Stimulated activated memory B cell treated with anti-CD40 and anti-IgM and Interleukin-4, amounts not matched to agents 10 μg/mL and 1 μg/mL and 100 μg/mL, for 72 hours (primary cell): ENCODE data around the gene FBLN2.

Experiments used
- ATAC-seq: fragments of 150-1000 bp; cut with Tn5 transposase; 2 replicates; pipeline ENCODE4 v1.10.0; 2021
- H3K27ac Mint-ChIP-seq: one replicate; pipeline ENCODE4 v1.8.0; 2022; ENCODE audit warnings: mild to moderate bottlenecking, mixed read lengths
- H3K27me3 Mint-ChIP-seq: one replicate; pipeline ENCODE4 v1.8.0; 2022; ENCODE audit warnings: mixed read lengths
- H3K36me3 Mint-ChIP-seq: one replicate; pipeline ENCODE4 v1.8.0; 2022; ENCODE audit warnings: mixed read lengths
- H3K4me1 Mint-ChIP-seq: one replicate; pipeline ENCODE4 v1.8.0; 2022; ENCODE audit warnings: mixed read lengths
- H3K4me3 Mint-ChIP-seq: one replicate; pipeline ENCODE4 v1.8.0; 2022; ENCODE audit warnings: mild to moderate bottlenecking, moderate library complexity, mixed read lengths
- H3K9me3 Mint-ChIP-seq: one replicate; pipeline ENCODE4 v1.8.0; 2022; ENCODE audit warnings: mixed read lengths

FBLN2 gene

DNA sequence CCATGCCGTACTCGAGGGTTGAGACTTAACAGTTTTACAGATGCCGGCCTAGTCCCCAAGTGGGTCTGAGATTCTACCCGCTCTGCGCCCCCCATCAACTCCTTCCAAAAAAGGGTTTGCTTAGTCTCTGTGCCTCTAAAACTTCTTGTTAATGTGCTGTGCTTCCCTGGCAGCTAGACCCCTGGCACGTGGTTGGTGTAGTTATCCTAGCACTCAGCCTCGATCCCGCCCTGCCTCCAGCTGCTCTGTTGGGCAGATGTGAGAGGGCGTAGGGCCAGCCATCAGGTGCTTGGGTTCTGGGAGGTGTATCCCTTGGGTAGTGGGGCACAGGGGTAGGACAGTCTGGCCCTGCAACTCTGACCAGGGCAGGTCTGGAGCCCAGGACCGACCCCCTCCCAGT, 79.5 kb downstream of the FBLN2 start:
- no peaks in the 10 kb centered on the region for H3K36me3 Mint-ChIP-seq
- H3K27ac Mint-ChIP-seq: no peak overlapping the region
- H3K9me3 Mint-ChIP-seq: peaks cover 2% of the 10 kb centered on the region
- no peaks in the 10 kb centered on the region for H3K4me1 Mint-ChIP-seq
- no peak overlapping the region for H3K4me3 Mint-ChIP-seq
- ATAC-seq: no peak
- H3K27me3 Mint-ChIP-seq: peaks cover 13% of the 10 kb centered on the region

GRCh38 chr3:13628841-13629551, 80.1 kb downstream of the FBLN2 start:
- Mint-ChIP-seq H3K4me1 (no peaks in the 10 kb centered on the region), H3K27me3 (peaks cover 10% of the 10 kb centered on the region), H3K36me3 (no peaks in the 10 kb centered on the region), H3K4me3 (no peak overlapping the region), H3K9me3 (peaks cover 2% of the 10 kb centered on the region), H3K27ac (no peak overlapping the region)
- no peak for ATAC-seq

GRCh38 chr3:13629644-13630043, 80.7 kb downstream of the FBLN2 start:
- H3K27me3 Mint-ChIP-seq: peaks cover 10% of the 10 kb centered on the region
- no peak overlapping the region for H3K4me3 Mint-ChIP-seq
- peaks cover 2% of the 10 kb centered on the region for H3K9me3 Mint-ChIP-seq
- no peaks in the 10 kb centered on the region for H3K4me1 Mint-ChIP-seq
- H3K36me3 Mint-ChIP-seq: no peaks in the 10 kb centered on the region
- no peak overlapping the region for H3K27ac Mint-ChIP-seq
- no peak for ATAC-seq

- Mint-ChIP-seq H3K9me3 (no peaks in the 10 kb centered on the region), H3K4me3 (no peak overlapping the region), H3K27ac (no peak overlapping the region), H3K4me1 (no peaks in the 10 kb centered on the region), H3K27me3 (peaks cover 10% of the 10 kb centered on the region), H3K36me3 (no peaks in the 10 kb centered on the region)
- ATAC-seq: no peak
Measured at GRCh38 chr3:13631256-13631655, 82.3 kb downstream of the FBLN2 start.

- ATAC-seq: no peak
- H3K9me3 Mint-ChIP-seq: no peaks in the 10 kb centered on the region
Measured at GRCh38 chr3:13633176-13633575, 84.3 kb downstream of the FBLN2 start.

GRCh38 chr3:13634151-13634550, 85.2 kb downstream of the FBLN2 start:
- Mint-ChIP-seq H3K36me3 (no peaks in the 10 kb centered on the region), H3K27ac (no peak overlapping the region), H3K27me3 (peaks cover 8% of the 10 kb centered on the region), H3K4me3 (no peak overlapping the region), H3K4me1 (no peaks in the 10 kb centered on the region), H3K9me3 (no peaks in the 10 kb centered on the region)
- ATAC-seq: no peak

More at GRCh38 chr3:13633176-13633575, 84.3 kb downstream of the FBLN2 start:
- Mint-ChIP-seq H3K4me3 (no peak overlapping the region), H3K27ac (no peak overlapping the region), H3K27me3 (peaks cover 10% of the 10 kb centered on the region), H3K36me3 (no peaks in the 10 kb centered on the region), H3K4me1 (no peaks in the 10 kb centered on the region)

DNA sequence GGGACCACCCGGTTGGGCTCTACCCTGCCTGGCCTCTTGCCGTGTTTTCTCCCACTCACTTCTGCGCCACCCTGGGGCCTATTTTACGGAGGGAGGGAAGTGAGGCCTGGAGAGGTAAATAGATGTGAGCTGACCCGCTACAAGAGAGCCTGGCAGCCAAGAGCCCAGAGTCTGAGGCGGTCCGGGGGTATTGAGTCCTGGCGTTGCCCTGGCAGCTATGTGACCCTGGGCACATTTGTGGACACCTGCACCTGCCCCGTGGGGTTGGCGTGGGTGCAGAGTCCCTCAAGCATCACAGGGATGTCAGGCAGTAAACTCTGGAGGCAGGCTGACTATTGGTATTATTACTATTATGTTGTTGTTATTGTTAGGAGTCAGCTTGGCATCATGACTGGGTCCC, 85.7 kb downstream of the FBLN2 start:
- peaks cover 4% of the 10 kb centered on the region for H3K27me3 Mint-ChIP-seq
- H3K9me3 Mint-ChIP-seq: no peaks in the 10 kb centered on the region
- H3K36me3 Mint-ChIP-seq: no peaks in the 10 kb centered on the region
- H3K4me1 Mint-ChIP-seq: no peaks in the 10 kb centered on the region
- H3K27ac Mint-ChIP-seq: no peak overlapping the region
- ATAC-seq: no peak
- no peak overlapping the region for H3K4me3 Mint-ChIP-seq

- Mint-ChIP-seq H3K36me3 (no peaks in the 10 kb centered on the region), H3K27me3 (no peaks in the 10 kb centered on the region), H3K4me1 (no peaks in the 10 kb centered on the region), H3K27ac (no peak overlapping the region), H3K4me3 (no peak overlapping the region), H3K9me3 (no peaks in the 10 kb centered on the region)
- ATAC-seq: no peak
Measured at GRCh38 chr3:13636186-13636585, 87.3 kb downstream of the FBLN2 start.

GRCh38 chr3:13636874-13637273, 87.9 kb downstream of the FBLN2 start:
- H3K4me1 Mint-ChIP-seq: no peaks in the 10 kb centered on the region
- no peak overlapping the region for H3K4me3 Mint-ChIP-seq
- H3K27me3 Mint-ChIP-seq: no peaks in the 10 kb centered on the region
- H3K36me3 Mint-ChIP-seq: no peaks in the 10 kb centered on the region
- H3K27ac Mint-ChIP-seq: no peak overlapping the region
- H3K9me3 Mint-ChIP-seq: no peaks in the 10 kb centered on the region
- no peak for ATAC-seq

DNA sequence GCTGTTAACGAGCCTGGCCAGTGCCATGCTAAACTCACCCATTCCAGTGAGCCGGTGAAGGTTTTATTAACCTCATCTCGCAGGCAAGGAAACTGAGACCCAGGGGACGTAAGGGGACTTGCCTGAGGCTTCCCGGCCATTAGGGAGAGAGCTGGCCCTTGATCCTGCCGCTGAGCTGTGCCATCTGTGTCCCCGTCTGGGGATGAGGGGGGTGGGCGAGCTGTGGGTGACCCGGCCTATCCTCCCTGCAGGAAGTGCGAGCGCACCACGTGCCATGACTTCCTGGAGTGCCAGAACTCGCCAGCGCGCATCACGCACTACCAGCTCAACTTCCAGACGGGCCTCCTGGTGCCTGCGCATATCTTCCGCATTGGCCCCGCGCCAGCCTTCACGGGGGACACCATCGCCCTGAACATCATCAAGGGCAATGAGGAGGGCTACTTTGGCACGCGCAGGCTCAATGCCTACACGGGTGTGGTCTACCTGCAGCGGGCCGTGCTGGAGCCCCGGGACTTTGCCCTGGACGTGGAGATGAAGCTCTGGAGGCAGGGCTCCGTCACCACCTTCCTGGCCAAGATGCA, 88.5 kb downstream of the FBLN2 start:
- ATAC-seq: no peak
- H3K4me1 Mint-ChIP-seq: no peaks in the 10 kb centered on the region
- H3K27me3 Mint-ChIP-seq: no peaks in the 10 kb centered on the region
- H3K4me3 Mint-ChIP-seq: no peak overlapping the region
- no peaks in the 10 kb centered on the region for H3K9me3 Mint-ChIP-seq
- H3K27ac Mint-ChIP-seq: no peak overlapping the region
- no peaks in the 10 kb centered on the region for H3K36me3 Mint-ChIP-seq

DNA sequence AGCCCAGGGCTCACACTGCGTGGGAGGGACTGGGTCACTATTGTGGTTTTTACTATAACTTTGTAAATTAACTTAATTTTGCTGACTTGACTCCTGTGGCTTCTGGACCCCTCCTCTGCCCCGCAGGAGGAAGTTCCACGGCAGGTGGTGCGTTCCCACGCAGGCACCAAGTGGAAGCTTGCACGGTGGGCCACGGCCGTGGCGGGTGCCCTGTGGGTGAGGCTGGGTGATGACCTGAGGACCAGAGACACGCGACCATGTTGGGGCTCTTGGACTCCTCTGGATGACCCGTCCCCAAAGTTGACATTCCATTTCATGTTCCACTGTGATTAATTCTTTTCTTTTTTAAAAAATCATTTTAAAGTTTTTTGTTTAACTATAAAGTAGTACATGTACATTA, 89.0 kb downstream of the FBLN2 start:
- H3K4me3 Mint-ChIP-seq: no peak overlapping the region
- no peak overlapping the region for H3K27ac Mint-ChIP-seq
- H3K27me3 Mint-ChIP-seq: no peaks in the 10 kb centered on the region
- ATAC-seq: no peak
- H3K9me3 Mint-ChIP-seq: no peaks in the 10 kb centered on the region
- no peaks in the 10 kb centered on the region for H3K36me3 Mint-ChIP-seq
- H3K4me1 Mint-ChIP-seq: no peaks in the 10 kb centered on the region

DNA sequence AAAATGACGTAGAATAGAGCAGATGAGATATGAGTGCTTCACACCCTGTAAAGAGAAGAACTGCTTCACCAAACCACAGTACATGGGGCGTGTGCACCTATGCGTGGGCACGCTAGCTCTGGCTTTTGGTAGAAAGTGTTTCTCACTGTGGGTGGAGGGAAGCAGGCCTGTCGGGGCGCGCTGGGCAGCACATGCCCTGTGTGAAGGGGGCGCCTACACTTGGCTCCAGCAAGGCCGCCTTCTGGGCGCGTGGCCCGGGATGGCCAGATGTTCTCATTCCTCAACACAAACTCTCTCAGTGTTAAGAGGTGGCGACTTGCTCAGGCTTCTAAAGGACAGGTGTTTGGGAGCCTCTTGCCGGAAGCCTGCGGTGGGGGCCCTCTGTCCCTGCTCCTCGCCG, 90.0 kb downstream of the FBLN2 start:
- Mint-ChIP-seq H3K4me3 (no peak overlapping the region), H3K4me1 (no peaks in the 10 kb centered on the region), H3K36me3 (no peaks in the 10 kb centered on the region), H3K27me3 (peaks cover 2% of the 10 kb centered on the region), H3K9me3 (no peaks in the 10 kb centered on the region), H3K27ac (no peak overlapping the region)
- ATAC-seq: no peak

- Mint-ChIP-seq H3K9me3 (no peaks in the 10 kb centered on the region), H3K27ac (no peak overlapping the region), H3K27me3 (peaks cover 39% of the 10 kb centered on the region), H3K4me3 (no peak overlapping the region), H3K36me3 (no peaks in the 10 kb centered on the region), H3K4me1 (peaks cover 7% of the 10 kb centered on the region)
- no peak for ATAC-seq
Measured at GRCh38 chr3:13642597-13642996, 93.7 kb downstream of the FBLN2 start.

GRCh38 chr3:13644341-13645117, 95.6 kb downstream of the FBLN2 start:
- Mint-ChIP-seq H3K27me3 (peaks cover 51% of the 10 kb centered on the region), H3K9me3 (no peaks in the 10 kb centered on the region), H3K36me3 (no peaks in the 10 kb centered on the region), H3K4me3 (no peak overlapping the region), H3K4me1 (peaks cover 15% of the 10 kb centered on the region), H3K27ac (no peak overlapping the region)
- no peak for ATAC-seq

DNA sequence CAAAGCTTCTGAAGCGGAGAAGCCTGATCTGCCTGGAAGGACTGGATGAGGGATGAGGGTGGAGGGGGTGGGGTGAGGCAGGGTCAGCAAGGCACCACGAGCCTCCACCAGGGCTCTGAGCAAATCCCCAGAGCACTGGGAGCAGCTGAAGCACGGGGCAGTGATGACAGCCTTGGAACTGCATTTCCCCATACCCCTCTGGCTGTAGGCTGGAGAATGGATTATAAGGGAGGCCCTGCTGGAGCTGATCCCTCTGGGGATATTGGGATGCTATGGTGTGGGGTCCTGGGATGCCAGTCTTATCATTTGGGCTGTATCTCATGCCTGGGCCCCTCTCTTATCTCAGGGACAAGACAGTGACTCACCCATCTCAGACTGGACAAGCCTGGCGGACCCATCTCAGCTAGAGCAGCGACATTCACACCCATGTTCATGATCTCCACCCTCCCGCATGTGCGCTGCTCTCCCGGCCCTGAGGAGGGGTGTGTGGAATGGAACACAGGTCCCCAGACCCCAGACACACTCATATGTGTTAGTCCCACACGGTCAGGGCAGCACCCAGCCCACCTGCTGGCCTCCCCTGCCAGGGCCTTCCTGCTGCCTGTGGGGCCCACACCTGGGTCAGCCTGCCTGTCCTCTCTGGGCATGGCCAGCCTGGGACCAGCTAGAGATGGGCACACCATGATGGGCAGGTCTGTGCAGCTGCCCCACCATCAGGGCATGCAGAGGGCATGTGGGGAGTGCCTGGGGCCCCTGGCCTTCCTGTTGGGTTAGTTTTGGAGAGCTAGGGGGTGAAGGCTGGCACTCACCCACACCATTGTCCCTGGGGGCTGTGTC, 97.1 kb downstream of the FBLN2 start:
- Mint-ChIP-seq H3K36me3 (no peaks in the 10 kb centered on the region), H3K27me3 (peaks cover 51% of the 10 kb centered on the region), H3K4me1 (peaks cover 23% of the 10 kb centered on the region), H3K27ac (no peak overlapping the region), H3K4me3 (no peak overlapping the region), H3K9me3 (no peaks in the 10 kb centered on the region)
- no peak for ATAC-seq
